Measurements from ENCODE around the gene NR4A2.

NR4A2 gene

DNA sequence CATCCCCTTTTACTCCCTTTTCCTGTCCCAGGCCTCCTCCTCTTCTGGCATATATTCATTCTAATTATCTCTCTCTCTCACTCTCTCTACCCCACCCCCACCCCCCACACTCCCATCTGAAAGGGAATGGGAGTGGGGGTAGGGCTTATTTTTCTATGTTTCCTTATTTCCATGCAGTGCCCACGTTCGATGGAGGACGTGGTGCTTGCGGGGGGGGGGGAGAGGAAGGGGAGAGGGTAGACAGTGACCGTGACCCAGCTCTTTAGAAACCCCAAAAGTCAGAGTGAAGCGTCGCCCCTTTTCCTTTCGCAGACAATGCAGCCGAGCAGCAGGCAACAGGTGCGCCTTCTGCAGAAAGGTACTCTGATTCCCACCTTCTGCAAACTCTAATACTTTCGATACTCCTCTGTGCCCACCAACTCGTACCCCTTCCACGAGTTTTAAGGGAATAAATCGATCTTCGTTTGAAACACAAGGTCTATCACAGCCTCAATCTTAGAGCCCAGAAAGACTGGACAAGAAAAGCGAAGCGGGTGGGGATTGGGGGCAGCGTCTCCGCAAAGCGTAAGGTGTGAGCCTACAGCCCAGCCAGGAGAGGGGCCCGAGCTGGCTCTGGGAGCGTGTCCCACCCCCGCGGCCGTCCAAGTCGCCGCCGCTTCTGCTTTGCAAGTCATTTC, 891 bp upstream of the NR4A2 start (continued):
- TF ChIP-seq TCF7L2 (IDR thresholded peaks at IDR 0.05; ENCODE audit: borderline replicate concordance, low read depth, low read length) (no peak), ZNF311 (tag by site-specific recombination; IDR thresholded peaks at IDR 0.05; ENCODE audit: borderline replicate concordance) (no peak), ZNF404 (tag by site-specific recombination; IDR thresholded peaks at IDR 0.05) (no peak), ZNF433 (tag by site-specific recombination; IDR thresholded peaks at IDR 0.05; ENCODE audit: low read depth) (no peak), GLIS1 (tag by site-specific recombination; IDR thresholded peaks at IDR 0.05) (no peak), SETDB1 (IDR thresholded peaks at IDR 0.05; ENCODE audit: insufficient read length, low read length) (no peak), ZNF366 (tag by site-specific recombination; conservative IDR thresholded peaks at IDR 0.05) (peak; percentile 26; the same call in 1 of the 2 replicates), SP7 (tag by site-specific recombination; IDR thresholded peaks at IDR 0.05) (no peak), ZNF510 (tag by site-specific recombination; IDR thresholded peaks at IDR 0.05; ENCODE audit: insufficient replicate concordance) (no peak), KLF1 (tag by site-specific recombination; IDR thresholded peaks at IDR 0.05) (no peak), ZSCAN16 (tag by site-specific recombination; IDR thresholded peaks at IDR 0.05) (no peak), ZNF707 (tag by site-specific recombination; IDR thresholded peaks at IDR 0.05) (no peak), ZFP3 (tag by site-specific recombination; IDR thresholded peaks at IDR 0.05; ENCODE audit: low read depth) (no peak), ZNF830 (tag by site-specific recombination; IDR thresholded peaks at IDR 0.05; ENCODE audit: low read depth) (no peak), ZNF146 (tag by site-specific recombination; IDR thresholded peaks at IDR 0.05) (no peak), ZNF48 (tag by site-specific recombination; IDR thresholded peaks at IDR 0.05) (no peak), ZNF596 (tag by site-specific recombination; IDR thresholded peaks at IDR 0.05) (peak; percentile 55; the same call in 1 of the 2 replicates), ZNF621 (tag by site-specific recombination; IDR thresholded peaks at IDR 0.05) (no peak), ZNF274 (IDR thresholded peaks at IDR 0.05; ENCODE audit: low read length) (no peak), ZNF274 (tag by site-specific recombination; IDR thresholded peaks at IDR 0.05; ENCODE audit: borderline replicate concordance) (no peak), ZNF548 (tag by site-specific recombination; IDR thresholded peaks at IDR 0.05) (no peak), ZNF747 (tag by site-specific recombination; IDR thresholded peaks at IDR 0.05) (no peak), MZF1 (tag by site-specific recombination; IDR thresholded peaks at IDR 0.05; ENCODE audit: borderline replicate concordance) (no peak)
- TF ChIP-seq, protein P1, sequence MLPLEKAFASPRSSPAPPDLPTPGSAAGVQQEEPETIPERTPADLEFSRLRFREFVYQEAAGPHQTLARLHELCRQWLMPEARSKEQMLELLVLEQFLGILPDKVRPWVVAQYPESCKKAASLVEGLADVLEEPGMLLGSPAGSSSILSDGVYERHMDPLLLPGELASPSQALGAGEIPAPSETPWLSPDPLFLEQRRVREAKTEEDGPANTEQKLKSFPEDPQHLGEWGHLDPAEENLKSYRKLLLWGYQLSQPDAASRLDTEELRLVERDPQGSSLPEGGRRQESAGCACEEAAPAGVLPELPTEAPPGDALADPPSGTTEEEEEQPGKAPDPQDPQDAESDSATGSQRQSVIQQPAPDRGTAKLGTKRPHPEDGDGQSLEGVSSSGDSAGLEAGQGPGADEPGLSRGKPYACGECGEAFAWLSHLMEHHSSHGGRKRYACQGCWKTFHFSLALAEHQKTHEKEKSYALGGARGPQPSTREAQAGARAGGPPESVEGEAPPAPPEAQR (tag by site-specific recombination; IDR thresholded peaks at IDR 0.05): no peak
- TF ChIP-seq, protein P2, sequence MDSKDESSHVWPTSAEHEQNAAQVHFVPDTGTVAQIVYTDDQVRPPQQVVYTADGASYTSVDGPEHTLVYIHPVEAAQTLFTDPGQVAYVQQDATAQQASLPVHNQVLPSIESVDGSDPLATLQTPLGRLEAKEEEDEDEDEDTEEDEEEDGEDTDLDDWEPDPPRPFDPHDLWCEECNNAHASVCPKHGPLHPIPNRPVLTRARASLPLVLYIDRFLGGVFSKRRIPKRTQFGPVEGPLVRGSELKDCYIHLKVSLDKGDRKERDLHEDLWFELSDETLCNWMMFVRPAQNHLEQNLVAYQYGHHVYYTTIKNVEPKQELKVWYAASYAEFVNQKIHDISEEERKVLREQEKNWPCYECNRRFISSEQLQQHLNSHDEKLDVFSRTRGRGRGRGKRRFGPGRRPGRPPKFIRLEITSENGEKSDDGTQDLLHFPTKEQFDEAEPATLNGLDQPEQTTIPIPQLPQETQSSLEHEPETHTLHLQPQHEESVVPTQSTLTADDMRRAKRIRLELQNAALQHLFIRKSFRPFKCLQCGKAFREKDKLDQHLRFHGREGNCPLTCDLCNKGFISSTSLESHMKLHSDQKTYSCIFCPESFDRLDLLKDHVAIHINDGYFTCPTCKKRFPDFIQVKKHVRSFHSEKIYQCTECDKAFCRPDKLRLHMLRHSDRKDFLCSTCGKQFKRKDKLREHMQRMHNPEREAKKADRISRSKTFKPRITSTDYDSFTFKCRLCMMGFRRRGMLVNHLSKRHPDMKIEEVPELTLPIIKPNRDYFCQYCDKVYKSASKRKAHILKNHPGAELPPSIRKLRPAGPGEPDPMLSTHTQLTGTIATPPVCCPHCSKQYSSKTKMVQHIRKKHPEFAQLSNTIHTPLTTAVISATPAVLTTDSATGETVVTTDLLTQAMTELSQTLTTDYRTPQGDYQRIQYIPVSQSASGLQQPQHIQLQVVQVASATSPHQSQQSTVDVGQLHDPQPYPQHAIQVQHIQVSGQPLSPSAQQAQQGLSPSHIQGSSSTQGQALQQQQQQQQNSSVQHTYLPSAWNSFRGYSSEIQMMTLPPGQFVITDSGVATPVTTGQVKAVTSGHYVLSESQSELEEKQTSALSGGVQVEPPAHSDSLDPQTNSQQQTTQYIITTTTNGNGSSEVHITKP (tag by site-specific recombination; IDR thresholded peaks at IDR 0.05): peak; percentile 53
- TF ChIP-seq, protein P3, sequence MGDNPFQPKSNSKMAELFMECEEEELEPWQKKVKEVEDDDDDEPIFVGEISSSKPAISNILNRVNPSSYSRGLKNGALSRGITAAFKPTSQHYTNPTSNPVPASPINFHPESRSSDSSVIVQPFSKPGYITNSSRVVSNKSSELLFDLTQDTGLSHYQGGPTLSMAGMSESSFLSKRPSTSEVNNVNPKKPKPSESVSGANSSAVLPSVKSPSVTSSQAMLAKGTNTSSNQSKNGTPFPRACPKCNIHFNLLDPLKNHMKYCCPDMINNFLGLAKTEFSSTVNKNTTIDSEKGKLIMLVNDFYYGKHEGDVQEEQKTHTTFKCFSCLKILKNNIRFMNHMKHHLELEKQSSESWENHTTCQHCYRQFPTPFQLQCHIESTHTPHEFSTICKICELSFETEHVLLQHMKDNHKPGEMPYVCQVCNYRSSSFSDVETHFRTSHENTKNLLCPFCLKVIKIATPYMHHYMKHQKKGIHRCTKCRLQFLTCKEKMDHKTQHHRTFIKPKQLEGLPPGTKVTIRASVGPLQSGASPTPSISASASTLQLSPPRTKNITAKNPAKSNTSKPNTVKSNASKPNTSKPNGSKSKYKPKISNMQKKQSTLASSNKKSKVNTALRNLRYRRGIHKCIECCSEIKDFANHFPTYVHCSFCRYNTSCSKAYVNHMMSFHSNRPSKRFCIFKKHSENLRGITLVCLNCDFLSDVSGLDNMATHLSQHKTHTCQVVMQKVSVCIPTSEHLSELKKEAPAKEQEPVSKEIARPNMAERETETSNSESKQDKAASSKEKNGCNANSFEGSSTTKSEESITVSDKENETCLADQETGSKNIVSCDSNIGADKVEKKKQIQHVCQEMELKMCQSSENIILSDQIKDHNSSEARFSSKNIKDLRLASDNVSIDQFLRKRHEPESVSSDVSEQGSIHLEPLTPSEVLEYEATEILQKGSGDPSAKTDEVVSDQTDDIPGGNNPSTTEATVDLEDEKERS (tag by site-specific recombination; IDR thresholded peaks at IDR 0.05): no peak
- TF ChIP-seq, protein P4, sequence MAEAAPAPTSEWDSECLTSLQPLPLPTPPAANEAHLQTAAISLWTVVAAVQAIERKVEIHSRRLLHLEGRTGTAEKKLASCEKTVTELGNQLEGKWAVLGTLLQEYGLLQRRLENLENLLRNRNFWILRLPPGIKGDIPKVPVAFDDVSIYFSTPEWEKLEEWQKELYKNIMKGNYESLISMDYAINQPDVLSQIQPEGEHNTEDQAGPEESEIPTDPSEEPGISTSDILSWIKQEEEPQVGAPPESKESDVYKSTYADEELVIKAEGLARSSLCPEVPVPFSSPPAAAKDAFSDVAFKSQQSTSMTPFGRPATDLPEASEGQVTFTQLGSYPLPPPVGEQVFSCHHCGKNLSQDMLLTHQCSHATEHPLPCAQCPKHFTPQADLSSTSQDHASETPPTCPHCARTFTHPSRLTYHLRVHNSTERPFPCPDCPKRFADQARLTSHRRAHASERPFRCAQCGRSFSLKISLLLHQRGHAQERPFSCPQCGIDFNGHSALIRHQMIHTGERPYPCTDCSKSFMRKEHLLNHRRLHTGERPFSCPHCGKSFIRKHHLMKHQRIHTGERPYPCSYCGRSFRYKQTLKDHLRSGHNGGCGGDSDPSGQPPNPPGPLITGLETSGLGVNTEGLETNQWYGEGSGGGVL (tag by site-specific recombination; IDR thresholded peaks at IDR 0.05): peak; percentile 40; the same call in 1 of the 2 replicates
- TF ChIP-seq, protein P5, sequence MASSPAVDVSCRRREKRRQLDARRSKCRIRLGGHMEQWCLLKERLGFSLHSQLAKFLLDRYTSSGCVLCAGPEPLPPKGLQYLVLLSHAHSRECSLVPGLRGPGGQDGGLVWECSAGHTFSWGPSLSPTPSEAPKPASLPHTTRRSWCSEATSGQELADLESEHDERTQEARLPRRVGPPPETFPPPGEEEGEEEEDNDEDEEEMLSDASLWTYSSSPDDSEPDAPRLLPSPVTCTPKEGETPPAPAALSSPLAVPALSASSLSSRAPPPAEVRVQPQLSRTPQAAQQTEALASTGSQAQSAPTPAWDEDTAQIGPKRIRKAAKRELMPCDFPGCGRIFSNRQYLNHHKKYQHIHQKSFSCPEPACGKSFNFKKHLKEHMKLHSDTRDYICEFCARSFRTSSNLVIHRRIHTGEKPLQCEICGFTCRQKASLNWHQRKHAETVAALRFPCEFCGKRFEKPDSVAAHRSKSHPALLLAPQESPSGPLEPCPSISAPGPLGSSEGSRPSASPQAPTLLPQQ (tag by site-specific recombination; IDR thresholded peaks at IDR 0.05): no peak
